ENCODE results near the gene KLHL26.

Gene KLHL26

GRCh38 chr19:18637673-18638630 lies 1.1 kb downstream of the KLHL26 start:
- Histone ChIP-seq H3K9me3 (ENCODE audit: control insufficient read depth, insufficient read depth, low read length) (no peaks in the 10 kb centered on the region), H3K27ac (ENCODE audit: low read depth, low read length) (no peak overlapping the region), H3K4me1 (ENCODE audit: control insufficient read depth, insufficient read depth, low read length) (peaks cover 7% of the 10 kb centered on the region; the same call in 1 of the 2 replicates), H3K9ac (ENCODE audit: low read depth, low read length) (no peak overlapping the region), H3K36me3 (ENCODE audit: control insufficient read depth, insufficient read depth, low read length) (no peaks in the 10 kb centered on the region), H3K27me3 (ENCODE audit: control insufficient read depth, insufficient read depth, low read length) (peaks cover 8% of the 10 kb centered on the region), H3K4me3 (ENCODE audit: low read depth, low read length) (peak overlapping the region; percentile 91)

GRCh38 chr19:18639706-18640243 lies 2.9 kb downstream of the KLHL26 start:
- H3K9ac ChIP-seq (ENCODE audit: low read depth, low read length): no peak overlapping the region
- no peak overlapping the region for H3K27ac ChIP-seq (ENCODE audit: low read depth, low read length)
- H3K4me1 ChIP-seq (ENCODE audit: control insufficient read depth, insufficient read depth, low read length): peaks cover 7% of the 10 kb centered on the region; the same call in 1 of the 2 replicates
- H3K4me3 ChIP-seq (ENCODE audit: low read depth, low read length): no peak overlapping the region
- no peaks in the 10 kb centered on the region for H3K9me3 ChIP-seq (ENCODE audit: control insufficient read depth, insufficient read depth, low read length)
- no peaks in the 10 kb centered on the region for H3K36me3 ChIP-seq (ENCODE audit: control insufficient read depth, insufficient read depth, low read length)
- peaks cover 4% of the 10 kb centered on the region for H3K27me3 ChIP-seq (ENCODE audit: control insufficient read depth, insufficient read depth, low read length)

GRCh38 chr19:18644196-18645034 lies 7.6 kb downstream of the KLHL26 start:
- H3K27ac ChIP-seq (ENCODE audit: low read depth, low read length): no peak overlapping the region

GRCh38 chr19:18645035-18645511 lies 8.2 kb downstream of the KLHL26 start:
- H3K4me3 ChIP-seq (ENCODE audit: low read depth, low read length): no peak overlapping the region
- no peaks in the 10 kb centered on the region for H3K27me3 ChIP-seq (ENCODE audit: control insufficient read depth, insufficient read depth, low read length)
- H3K27ac ChIP-seq (ENCODE audit: low read depth, low read length): no peak overlapping the region
- H3K9me3 ChIP-seq (ENCODE audit: control insufficient read depth, insufficient read depth, low read length): no peaks in the 10 kb centered on the region
- H3K9ac ChIP-seq (ENCODE audit: low read depth, low read length): no peak overlapping the region
- H3K36me3 ChIP-seq (ENCODE audit: control insufficient read depth, insufficient read depth, low read length): no peaks in the 10 kb centered on the region
- peaks cover 6% of the 10 kb centered on the region; the same call in 1 of the 2 replicates for H3K4me1 ChIP-seq (ENCODE audit: control insufficient read depth, insufficient read depth, low read length)

More at GRCh38 chr19:18644196-18645034, 7.6 kb downstream of the KLHL26 start:
- H3K9me3 ChIP-seq (ENCODE audit: control insufficient read depth, insufficient read depth, low read length): no peaks in the 10 kb centered on the region
- no peaks in the 10 kb centered on the region for H3K36me3 ChIP-seq (ENCODE audit: control insufficient read depth, insufficient read depth, low read length)
- H3K9ac ChIP-seq (ENCODE audit: low read depth, low read length): no peak overlapping the region
- no peaks in the 10 kb centered on the region for H3K27me3 ChIP-seq (ENCODE audit: control insufficient read depth, insufficient read depth, low read length)
- peaks cover 6% of the 10 kb centered on the region; the same call in 1 of the 2 replicates for H3K4me1 ChIP-seq (ENCODE audit: control insufficient read depth, insufficient read depth, low read length)
- no peak overlapping the region for H3K4me3 ChIP-seq (ENCODE audit: low read depth, low read length)

- Histone ChIP-seq H3K4me1 (ENCODE audit: control insufficient read depth, insufficient read depth, low read length) (peaks cover 6% of the 10 kb centered on the region; the same call in 1 of the 2 replicates), H3K27me3 (ENCODE audit: control insufficient read depth, insufficient read depth, low read length) (no peaks in the 10 kb centered on the region), H3K9ac (ENCODE audit: low read depth, low read length) (no peak overlapping the region)
These were observed 9.9 kb downstream of the KLHL26 start for GRCh38 chr19:18646535-18647370.

GRCh38 chr19:18647371-18647767 lies 10.5 kb downstream of the KLHL26 start:
- no peaks in the 10 kb centered on the region for H3K36me3 ChIP-seq (ENCODE audit: control insufficient read depth, insufficient read depth, low read length)
- H3K9ac ChIP-seq (ENCODE audit: low read depth, low read length): no peak overlapping the region
- no peak overlapping the region for H3K4me3 ChIP-seq (ENCODE audit: low read depth, low read length)
- H3K9me3 ChIP-seq (ENCODE audit: control insufficient read depth, insufficient read depth, low read length): no peaks in the 10 kb centered on the region
- H3K4me1 ChIP-seq (ENCODE audit: control insufficient read depth, insufficient read depth, low read length): peaks cover 6% of the 10 kb centered on the region; the same call in 1 of the 2 replicates
- no peak overlapping the region for H3K27ac ChIP-seq (ENCODE audit: low read depth, low read length)
- no peaks in the 10 kb centered on the region for H3K27me3 ChIP-seq (ENCODE audit: control insufficient read depth, insufficient read depth, low read length)

More at GRCh38 chr19:18646535-18647370, 9.9 kb downstream of the KLHL26 start:
- no peaks in the 10 kb centered on the region for H3K9me3 ChIP-seq (ENCODE audit: control insufficient read depth, insufficient read depth, low read length)
- H3K4me3 ChIP-seq (ENCODE audit: low read depth, low read length): no peak overlapping the region
- H3K27ac ChIP-seq (ENCODE audit: low read depth, low read length): no peak overlapping the region
- no peaks in the 10 kb centered on the region for H3K36me3 ChIP-seq (ENCODE audit: control insufficient read depth, insufficient read depth, low read length)

- Histone ChIP-seq H3K27ac (ENCODE audit: low read depth, low read length) (no peak overlapping the region), H3K27me3 (ENCODE audit: control insufficient read depth, insufficient read depth, low read length) (no peaks in the 10 kb centered on the region), H3K4me1 (ENCODE audit: control insufficient read depth, insufficient read depth, low read length) (peaks cover 6% of the 10 kb centered on the region; the same call in 1 of the 2 replicates), H3K9ac (ENCODE audit: low read depth, low read length) (no peak overlapping the region), H3K9me3 (ENCODE audit: control insufficient read depth, insufficient read depth, low read length) (no peaks in the 10 kb centered on the region), H3K36me3 (ENCODE audit: control insufficient read depth, insufficient read depth, low read length) (no peaks in the 10 kb centered on the region), H3K4me3 (ENCODE audit: low read depth, low read length) (no peak overlapping the region)
These were observed 11.0 kb downstream of the KLHL26 start for GRCh38 chr19:18647807-18648206.

GRCh38 chr19:18648973-18649315 lies 12.1 kb downstream of the KLHL26 start:
- H3K9me3 ChIP-seq (ENCODE audit: control insufficient read depth, insufficient read depth, low read length): no peaks in the 10 kb centered on the region
- no peak overlapping the region for H3K4me3 ChIP-seq (ENCODE audit: low read depth, low read length)
- H3K9ac ChIP-seq (ENCODE audit: low read depth, low read length): no peak overlapping the region
- no peak overlapping the region for H3K27ac ChIP-seq (ENCODE audit: low read depth, low read length)
- H3K36me3 ChIP-seq (ENCODE audit: control insufficient read depth, insufficient read depth, low read length): no peaks in the 10 kb centered on the region
- peaks cover 6% of the 10 kb centered on the region; the same call in 1 of the 2 replicates for H3K4me1 ChIP-seq (ENCODE audit: control insufficient read depth, insufficient read depth, low read length)
- H3K27me3 ChIP-seq (ENCODE audit: control insufficient read depth, insufficient read depth, low read length): no peaks in the 10 kb centered on the region

- H3K9me3 ChIP-seq (ENCODE audit: control insufficient read depth, insufficient read depth, low read length): no peaks in the 10 kb centered on the region
- peaks cover 6% of the 10 kb centered on the region; the same call in 1 of the 2 replicates for H3K4me1 ChIP-seq (ENCODE audit: control insufficient read depth, insufficient read depth, low read length)
- no peak overlapping the region for H3K4me3 ChIP-seq (ENCODE audit: low read depth, low read length)
- no peaks in the 10 kb centered on the region for H3K36me3 ChIP-seq (ENCODE audit: control insufficient read depth, insufficient read depth, low read length)
- no peaks in the 10 kb centered on the region for H3K27me3 ChIP-seq (ENCODE audit: control insufficient read depth, insufficient read depth, low read length)
- H3K27ac ChIP-seq (ENCODE audit: low read depth, low read length): peak overlapping the region; percentile 40
- no peak overlapping the region for H3K9ac ChIP-seq (ENCODE audit: low read depth, low read length)
These were observed 12.7 kb downstream of the KLHL26 start for GRCh38 chr19:18649371-18650020.
